ENCODE results near the gene SRL.
"Not testable (repeated sequence)": the region's sequence is repeated elsewhere in the genome, so short reads cannot be mapped to it uniquely, and the experiment has no call there.

Gene SRL

DNA sequence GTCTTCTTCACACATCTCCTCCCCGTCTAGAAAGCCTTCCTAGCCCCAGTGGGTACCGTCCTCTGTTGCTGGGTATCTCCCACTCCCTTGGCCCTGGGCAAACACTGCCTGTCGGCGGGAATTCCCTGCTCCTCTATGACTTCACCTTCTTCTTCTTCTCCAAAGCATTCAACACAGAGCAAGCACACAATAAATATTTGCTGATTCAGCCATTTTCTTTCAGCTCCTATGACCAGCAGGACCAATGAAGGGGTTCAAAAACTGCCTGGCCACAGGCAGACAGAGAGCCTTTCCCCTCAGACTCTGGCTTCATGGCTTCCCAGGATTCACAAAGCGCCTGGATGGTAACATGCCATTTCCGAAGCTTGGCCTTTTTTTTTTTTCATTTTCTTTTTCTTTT is 72.5 kb downstream of the SRL start:
- no peak overlapping the region for H3K4me3 ChIP-seq (ENCODE audit: low read depth, low read length)

DNA sequence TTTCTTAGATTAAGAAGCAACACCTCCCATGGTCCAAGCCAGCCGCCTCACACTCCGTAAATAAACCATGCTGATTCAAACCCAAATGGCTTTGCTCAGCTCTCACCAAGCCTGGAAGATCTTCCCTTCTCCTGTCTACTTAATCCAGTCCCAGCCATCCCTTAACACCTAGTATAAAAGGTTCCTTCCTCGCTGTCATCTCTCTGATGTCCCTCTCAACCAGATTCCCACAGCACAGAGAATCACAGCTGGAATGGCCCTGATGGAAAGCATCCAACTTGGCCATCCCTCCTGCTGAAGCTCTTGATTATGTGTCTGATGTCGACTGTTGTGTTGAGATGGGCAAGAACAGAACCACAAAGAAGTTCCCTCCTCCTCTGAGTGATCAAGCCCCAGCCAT is 75.1 kb downstream of the SRL start:
- no peak overlapping the region for H3K4me3 ChIP-seq (ENCODE audit: low read depth, low read length)

DNA sequence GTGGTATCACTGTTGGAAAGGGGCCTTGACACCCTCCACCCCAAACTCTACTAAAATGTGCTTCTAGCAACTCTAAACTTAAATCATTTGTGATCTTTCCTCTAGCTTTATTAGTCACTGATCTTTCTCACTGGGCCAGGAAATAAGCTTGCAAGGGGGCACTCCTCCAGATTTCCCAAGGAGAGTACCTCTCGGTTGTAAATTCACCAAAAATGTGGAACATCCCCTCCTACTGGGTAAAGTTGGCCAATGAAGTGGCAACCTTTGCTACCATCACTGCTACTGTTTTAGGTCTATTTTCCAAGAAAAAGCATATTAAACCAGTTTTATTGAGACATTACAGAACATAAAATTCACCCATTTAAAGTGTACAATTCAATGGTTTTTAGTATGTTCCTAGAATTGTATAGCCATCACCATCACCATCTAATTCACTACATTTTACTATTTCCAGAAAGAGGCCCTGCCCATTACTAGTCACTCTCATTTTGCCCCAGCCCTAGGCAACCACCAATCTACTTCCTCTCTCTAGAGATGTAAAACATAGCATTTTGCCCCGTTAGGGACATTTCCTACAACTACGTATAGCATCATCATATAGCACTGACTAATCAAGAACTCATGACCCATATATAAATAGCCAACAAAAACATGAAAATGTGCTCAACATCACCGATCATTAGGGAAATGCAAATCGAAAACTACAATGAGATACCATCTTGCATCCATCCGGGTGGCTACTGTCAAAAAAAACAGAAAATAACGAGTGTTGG is 81.0 kb downstream of the SRL start:
- H3K4me3 ChIP-seq (ENCODE audit: low read depth, low read length) = no peak overlapping the region

DNA sequence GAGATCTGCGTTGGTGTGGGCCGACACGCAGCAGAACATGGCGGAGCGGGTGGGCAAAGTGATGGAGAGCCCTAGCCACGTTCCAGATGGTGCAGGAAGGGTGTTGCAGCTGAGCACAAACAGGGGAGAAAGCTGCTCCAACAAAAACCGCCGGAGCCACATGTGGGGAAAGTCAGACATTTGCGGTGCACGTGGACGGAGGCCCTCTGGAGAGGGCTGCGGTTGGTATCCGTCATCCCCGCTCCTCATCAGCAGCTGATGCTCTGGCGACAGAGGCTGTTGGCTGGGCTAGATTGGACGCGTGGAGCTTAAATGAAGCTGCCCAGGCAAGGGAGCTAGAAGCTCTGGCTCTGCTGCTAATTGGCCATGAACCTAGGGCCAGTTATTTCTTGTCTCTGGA is 82.2 kb downstream of the SRL start:
- H3K4me3 ChIP-seq (ENCODE audit: low read depth, low read length) = no peak overlapping the region

DNA sequence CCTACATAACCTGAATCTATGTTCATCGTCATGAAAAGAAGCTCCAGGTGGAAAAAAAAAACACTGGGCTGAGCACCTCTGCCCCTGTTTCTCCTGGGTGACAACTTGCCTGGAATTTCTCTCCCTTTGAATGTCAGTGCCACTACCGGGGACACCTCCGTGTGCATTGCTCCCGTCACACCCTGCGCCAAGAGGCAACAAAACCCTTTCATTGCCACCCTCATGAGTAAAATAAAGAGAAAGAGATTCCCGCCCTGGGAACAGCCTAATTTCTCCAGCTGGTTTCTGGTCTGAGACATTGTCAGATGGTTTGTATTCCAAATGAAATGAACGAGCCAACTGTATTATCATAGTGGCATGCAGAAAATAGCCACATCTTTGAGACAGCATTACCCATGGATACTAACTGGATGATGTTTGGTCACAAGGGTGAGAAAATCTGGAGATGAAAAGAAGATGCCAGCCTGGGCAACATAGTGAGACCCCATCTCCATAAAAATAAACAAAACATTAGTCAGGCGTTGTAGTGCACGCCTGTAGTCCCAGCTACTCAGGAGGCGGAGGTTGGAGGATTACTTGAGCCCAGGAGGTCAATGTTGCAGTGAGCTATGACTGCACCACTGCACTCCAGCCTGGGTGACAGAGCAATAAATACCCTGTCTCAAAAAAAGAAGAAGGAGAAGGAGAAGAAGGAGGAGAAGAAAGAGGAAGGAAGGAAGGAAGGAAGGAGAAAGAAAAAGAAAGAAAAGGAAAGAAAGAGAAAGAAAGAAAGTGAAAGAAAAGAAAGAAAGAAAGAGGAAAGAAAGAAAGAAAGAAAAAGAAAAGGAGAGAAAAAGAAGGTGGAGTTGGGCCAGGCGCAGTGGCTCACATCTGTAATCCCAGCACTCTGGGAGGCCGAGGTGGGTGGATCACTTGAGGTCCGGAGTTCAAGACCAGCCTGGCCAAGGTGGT is 83.5 kb downstream of the SRL start:
- H3K4me3 ChIP-seq (ENCODE audit: low read depth, low read length) = no peak overlapping the region

DNA sequence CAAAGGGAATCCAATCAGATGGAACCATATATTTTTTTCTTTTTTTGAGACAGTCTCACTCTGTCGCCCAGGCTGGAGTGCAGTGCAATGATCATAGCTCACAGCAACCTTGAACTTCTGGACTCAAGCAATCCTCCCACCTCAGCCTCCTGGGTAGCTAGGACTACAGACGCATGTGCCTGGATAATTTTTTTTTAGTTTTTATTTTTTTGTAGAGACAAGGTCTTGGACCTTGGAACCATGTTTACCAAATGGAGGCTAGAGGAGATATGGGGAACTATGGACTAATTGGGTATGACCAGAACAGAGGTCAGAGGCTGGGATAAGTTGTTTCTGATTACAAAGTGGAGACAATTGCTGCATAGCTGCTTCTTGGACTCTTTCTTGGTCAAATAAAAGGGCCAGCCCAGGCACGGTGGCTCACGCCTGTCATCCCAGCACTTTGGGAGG is 84.5 kb downstream of the SRL start:
- no peak overlapping the region for H3K4me3 ChIP-seq (ENCODE audit: low read depth, low read length)

DNA sequence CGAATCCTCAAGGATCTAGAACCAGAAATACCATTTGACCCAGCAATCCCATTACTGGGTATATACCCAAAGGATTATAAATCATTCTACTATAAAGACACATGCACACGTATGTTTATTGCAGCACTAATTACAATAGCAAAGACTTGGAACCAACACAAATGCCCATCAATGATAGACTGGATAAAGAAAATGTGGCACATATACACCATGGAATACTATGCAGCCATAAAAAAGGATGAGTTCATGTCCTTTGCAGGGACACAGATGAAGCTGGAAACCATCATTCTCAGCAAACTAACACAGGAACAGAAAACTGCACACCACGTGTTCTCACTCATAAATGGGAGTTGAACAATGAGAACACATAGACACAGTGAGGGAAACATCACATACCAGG is 85.4 kb downstream of the SRL start:
- not testable (repeated sequence) for H3K4me3 ChIP-seq (ENCODE audit: low read depth, low read length)

DNA sequence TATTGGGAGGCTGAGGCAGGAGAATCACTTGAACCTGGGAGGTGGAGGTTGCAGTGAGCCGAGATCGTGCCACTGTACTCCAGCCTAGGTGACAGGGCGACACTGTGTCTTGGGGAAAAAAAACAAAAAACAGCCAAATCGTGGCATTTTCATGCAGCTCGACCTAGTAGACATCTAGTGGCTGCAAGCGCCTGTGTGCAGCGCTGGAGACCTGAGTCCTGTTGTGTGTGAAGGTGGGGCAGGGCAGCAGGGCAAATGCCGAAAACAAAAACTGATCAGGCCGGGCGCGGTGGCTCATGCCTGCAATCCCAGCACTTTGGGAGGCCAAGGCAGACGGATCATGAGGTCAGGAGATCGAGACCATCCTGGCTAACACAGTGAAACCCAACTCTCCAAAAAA is 88.5 kb downstream of the SRL start:
- H3K4me3 ChIP-seq (ENCODE audit: low read depth, low read length) = not testable (repeated sequence)

DNA sequence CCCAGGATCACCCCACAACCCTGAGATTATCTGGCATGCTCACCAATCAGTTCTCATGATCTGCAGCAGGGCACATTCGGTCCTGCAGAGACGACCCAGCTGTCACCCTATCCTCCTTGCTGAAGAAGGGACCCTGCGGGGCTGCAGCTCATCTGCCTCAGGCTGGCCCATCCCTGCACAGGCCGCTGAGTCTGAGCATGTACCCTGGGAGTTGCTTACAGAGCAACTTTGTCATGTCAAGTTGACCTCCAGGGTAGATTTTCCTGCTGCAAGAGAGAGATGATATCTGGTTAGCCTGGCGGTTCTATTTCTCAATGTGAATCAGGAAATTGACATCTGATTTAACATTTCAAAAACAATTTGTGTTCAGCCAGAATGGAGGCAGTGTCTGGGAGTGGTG is 89.6 kb downstream of the SRL start:
- H3K4me3 ChIP-seq (ENCODE audit: low read depth, low read length) = no peak overlapping the region

DNA sequence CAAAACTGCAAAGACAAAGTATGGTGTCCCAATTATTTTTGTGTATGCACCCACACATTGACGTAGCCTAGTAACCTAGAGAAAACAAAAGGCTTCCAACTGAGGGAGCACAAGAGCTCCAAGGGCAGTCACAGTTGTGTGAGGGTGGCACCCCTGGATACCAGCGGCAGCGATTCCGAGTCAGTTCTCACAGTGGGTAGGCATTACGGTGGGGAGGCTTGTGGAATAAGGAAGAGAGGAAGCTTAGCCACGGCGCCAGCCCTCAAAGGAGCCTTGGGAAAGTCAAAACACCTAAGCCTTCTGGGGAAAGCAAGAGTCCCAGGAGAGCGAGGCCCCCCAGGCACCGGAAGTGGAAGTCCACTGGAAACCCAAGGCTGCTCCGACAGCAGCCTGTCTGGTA is 94.6 kb downstream of the SRL start:
- H3K4me3 ChIP-seq (ENCODE audit: low read depth, low read length) = no peak overlapping the region

DNA sequence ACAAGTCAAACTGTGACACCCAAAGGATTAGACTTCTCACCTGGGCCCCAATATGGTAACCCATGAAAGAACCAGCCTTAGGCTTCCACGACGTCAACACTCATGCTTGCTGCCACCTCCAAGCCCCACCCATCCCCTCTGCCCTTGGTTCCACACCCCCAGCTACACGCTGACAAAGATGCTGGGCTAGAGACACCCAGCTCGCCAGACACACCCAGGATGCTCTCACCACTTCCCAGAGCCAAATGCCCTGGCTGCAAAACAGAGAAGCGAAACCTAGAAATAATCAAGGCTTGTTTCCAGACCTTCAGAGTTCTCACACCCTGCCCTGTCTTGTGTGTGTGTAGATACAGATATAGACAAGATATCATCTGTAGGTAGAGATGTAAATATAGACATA is 99.6 kb downstream of the SRL start:
- H3K4me3 ChIP-seq (ENCODE audit: low read depth, low read length) = no peak overlapping the region

DNA sequence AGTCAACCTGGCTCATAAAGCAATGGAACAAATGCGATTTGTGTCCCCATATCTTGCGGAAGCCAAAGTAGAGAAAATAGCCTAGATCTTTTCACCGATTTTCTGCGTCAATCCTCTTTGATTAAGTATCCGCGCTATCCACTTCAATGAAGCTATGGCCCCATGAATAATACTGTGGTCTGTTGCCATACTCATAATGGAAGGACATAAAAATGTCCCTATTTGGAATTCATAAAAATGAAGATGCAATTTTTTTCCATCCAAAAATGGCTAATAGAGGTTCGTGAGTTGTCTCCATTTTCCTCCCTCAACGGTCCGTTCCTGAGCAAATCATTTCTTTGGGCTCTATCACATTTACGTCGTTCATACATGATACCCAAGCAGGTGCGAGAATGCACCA is 100.3 kb downstream of the SRL start:
- no peak overlapping the region for H3K4me3 ChIP-seq (ENCODE audit: low read depth, low read length)

DNA sequence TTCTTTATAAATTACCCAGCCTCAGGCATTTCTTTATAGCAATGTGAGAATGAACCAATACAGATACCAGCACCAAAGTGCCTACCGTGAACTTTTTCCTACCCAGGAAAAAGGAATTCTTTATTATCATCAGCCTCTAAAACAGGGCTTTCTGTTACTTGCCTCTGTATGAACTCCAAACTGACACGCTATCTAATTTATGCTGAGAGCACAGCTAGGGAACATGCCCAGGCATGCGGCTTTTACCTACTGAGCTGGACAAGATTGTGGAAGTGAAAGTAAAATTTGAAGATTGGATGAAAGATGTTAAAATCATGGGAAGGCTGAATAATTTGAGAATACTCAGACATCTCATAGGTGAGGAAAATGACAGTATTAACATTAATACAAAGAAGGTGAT is 101.2 kb downstream of the SRL start:
- H3K4me3 ChIP-seq (ENCODE audit: low read depth, low read length) = no peak overlapping the region

DNA sequence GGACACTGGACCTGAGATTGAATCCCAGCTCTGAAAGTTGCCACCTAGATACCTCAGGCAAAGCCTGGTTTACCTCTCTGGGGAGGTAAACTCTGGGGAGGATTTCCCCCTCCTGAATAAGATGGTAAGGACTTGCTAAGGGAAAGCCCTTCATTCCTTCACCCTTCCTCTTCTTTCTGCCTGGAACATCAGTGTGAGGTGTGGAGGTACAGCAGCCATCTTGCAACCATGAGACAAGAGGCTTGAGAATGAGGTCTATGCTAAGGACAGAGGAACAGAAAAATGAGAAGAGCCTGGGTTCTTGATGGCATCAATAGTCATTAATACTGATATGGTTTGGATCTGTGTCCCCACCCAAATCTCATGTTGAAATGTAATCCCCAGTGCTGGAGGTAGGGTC is 101.9 kb downstream of the SRL start:
- no peak overlapping the region for H3K4me3 ChIP-seq (ENCODE audit: low read depth, low read length)
